HG02759 (cell line): ENCODE results near the gene NAALADL1.
"Not testable (repeated sequence)": the region's sequence is repeated elsewhere in the genome, so short reads cannot be mapped to it uniquely, and the experiment has no call there.

ENCODE experiments used
- ATAC-seq: cut with Tn5 transposase; IDR thresholded peaks from one replicate; pipeline ENCODE4 v1.9.1; 2021; ENCODE audit warnings: mild to moderate bottlenecking, moderate library complexity; ENCODE audit not compliant: unreplicated experiment

Gene NAALADL1

DNA sequence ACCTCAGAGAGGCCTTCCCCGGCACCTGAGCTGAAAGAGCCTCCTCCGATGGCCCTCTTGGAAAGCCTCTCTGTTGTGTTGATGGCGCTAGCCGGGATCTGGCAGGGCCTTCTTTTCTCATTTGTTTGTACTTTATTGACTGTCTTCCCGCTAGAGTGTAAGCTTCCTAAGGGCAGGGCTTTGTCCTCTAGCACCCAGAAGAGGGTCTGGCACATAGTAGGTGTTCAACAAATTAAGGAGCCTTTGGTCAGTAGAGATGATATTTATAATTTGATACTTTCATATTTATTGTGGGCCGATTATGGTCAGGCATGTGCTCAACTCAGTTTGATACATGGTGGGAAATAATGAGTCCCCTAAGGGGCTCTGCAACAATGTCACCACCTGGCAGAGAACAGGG lies 40.4 kb downstream of the NAALADL1 start:
- no peak for ATAC-seq

DNA sequence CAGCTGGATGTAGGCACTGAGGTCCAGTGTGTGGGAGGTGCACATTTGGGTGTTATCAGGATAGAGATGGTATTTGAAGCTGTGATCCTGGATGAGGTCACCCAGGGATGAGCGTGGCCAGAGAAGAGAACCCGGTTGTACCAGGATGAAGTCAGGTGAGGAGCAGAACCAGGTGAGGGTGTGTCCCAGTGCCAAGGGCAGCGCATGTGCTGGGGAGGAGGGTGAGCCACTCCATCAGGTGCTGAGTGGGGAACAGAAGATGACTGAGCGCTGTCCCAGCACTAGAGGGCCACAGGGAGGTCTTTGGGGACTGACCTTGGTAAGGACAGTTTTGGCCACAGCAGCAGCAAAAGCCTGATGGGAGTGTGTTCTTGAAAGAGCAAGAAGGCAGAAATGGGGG lies 41.6 kb downstream of the NAALADL1 start:
- no peak for ATAC-seq

DNA sequence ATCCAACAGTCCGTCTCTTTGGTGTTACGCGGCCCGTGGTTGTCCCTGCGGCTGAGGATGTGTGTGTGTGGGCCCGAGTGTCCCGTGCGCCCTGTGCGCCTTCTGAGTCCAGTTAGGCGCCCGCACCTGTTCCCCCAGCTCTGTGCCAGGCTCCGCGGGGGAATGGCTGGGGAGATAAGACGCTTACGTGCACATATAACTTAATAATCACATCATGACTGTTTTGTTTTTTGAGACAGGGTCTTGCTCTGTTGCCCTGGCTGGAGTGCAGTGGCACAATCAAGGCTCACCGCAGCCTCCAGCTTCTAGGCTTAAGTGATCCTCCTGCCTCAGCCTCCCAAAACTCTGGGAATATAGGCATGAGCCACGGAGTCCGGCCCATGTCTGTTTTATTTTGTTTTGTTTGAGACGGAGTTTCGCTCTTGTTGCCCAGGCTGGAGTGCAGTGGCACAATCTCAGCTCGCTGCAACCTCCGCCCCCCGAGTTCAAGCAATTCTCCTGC lies 43.6 kb downstream of the NAALADL1 start:
- no peak for ATAC-seq

DNA sequence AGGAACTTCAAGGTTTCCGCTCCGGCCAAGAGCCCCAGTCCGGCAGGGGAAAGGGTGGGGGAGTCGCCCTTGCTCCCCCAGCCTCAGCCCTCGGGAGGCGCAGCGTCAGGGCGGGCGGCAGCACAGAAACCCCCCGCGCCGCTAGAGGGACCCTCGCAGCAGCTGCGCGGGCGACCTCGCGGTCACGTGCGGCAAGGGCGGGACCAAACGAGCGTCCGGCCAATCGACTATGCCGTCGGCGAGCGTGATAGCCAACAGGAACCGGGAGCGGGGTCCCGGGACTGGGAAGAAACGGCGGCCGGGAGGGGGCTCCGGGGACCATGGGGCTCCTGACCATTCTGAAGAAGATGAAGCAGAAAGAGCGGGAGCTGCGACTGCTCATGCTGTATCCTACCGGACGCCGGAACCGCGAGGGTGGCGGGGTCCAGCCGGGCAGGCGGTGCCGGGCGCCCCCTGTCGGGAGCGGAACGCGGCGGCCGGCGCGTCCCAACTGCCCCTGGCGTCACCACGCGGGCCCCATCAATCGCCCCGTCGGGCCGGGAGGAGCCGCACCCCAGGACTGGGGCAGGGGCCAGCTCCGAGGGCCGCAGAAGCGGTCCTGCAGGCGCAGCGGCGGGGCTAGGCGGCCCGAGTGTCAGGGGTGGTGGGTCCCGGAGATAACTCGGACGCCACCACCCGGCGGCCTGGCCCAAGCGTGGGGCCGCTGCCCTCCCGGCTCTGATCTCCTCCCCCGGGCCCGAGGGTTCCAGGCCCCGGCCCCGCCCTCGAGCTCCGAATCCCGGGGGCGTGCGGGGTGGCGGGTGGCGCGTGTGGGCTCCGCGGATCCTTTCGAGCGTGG lies 44.2 kb downstream of the NAALADL1 start, which contains the start of gene ARL2:
ARL2 (plus strand) TSS at position 273 of the 838 bp plus-strand sequence; CDS start at position 321, 48 bp downstream.
- peak; percentile 82 for ATAC-seq

DNA sequence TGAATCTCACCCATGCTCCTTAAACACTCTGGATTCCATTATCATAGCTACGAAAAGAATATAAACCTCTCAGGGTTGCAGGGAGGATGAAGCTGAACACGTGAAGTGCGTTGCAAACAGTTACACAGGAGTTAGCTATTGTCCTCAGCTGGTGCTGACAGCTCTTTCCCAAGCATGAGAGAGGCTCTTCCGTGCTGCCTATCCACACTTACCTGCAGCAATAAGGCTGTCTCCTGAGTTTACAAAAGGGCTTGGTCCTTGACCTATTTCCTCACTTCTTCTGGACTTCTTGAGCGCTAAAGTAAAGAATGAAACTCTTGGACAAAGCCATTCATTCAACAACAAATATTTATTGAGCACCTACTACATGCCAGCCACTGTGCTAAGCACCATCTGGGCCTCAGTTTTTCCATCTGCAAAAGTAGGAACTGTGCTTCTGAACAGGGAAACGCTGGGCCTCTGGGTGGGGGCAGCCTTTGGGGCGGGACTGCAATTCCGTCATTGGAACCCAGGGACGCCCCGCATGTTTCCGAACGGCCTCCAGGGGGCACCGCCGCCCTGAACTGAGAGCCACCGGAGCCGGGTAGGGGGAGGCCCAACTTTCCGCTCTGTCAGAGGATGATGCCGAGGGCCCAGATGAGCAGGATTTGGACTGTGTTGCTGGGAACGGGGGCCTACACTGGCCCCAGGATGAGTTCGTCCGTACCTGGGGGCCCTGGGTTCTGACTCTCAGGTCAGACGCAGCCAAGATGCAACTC lies 45.0 kb downstream of the NAALADL1 start:
- peak; percentile 62 for ATAC-seq

DNA sequence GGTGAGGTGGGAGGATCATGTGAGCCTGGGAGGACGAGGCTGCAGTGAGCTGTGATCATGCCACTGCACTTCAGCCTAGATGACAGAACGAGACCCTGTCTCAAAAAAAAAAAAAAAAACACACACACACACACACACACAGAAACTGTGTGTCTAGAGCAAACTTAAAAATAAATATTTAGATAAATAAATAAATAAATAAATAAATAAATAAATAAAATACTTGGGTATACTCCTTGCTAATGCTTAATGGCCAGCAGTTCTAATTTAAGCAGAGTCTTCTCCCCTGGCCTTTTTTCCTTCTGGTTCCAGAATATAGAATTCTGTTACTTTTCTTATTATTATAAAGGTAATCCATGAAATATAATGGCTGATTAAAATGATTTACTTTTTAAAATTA lies 49.5 kb downstream of the NAALADL1 start:
- no peak for ATAC-seq

DNA sequence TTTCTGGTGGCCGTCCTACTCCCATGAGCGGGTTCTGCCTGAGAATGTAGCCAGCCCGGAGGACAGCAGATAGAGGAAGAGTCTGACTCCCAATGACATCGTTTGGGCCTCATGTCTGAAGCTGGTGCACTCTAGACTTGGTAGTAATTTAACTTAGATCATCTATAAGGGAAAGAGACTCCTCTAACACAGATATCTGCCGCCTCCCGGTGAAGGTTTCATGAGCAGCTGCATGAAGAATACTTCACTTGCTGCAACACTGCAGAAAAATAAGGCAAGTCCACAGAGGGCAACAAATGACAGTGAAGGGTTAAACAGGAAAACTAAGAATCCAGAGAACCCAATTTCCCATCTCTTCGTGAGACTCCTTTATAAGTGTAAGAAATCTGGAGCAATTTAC lies 50.3 kb downstream of the NAALADL1 start:
- no peak for ATAC-seq

DNA sequence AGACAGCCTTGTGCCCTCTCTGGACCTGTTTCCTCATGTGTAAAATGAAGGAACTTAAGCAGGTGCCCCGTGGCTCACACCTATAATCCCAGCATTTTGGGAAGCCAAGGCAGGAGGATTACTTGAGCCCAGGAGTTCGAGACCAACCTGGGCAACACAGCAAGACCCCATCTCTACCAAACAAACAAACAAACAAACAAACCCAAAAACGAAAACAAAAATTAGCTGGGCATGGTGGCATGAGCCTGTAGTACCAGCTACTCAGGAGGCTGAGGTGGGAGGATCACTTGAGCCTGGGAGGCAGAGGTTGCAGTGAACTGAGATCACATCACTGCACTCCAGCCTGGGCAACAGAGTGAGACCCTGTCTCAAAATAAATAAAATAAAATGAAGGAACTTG lies 54.4 kb downstream of the NAALADL1 start:
- ATAC-seq, result not testable (repeated sequence)

DNA sequence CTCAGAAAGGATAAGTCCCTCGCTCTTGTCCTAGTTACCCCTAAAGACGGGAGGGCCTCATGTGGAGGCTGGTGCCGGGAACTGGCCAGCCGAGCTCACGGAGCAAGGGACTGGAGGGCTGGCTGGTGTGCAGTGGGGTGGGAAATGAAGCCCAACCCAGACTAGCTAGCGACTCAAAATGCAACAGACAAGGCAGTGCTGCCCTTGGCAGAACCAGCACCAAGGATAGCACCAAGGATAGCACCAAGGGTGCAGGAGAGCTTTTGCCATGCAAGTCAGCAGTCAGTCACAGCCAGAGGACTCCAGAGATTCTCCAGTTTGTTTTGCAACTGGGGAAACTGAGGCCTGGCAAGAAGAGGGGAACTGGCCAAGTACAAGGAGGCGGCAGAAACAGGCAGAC lies 55.1 kb downstream of the NAALADL1 start:
- ATAC-seq, result no peak

DNA sequence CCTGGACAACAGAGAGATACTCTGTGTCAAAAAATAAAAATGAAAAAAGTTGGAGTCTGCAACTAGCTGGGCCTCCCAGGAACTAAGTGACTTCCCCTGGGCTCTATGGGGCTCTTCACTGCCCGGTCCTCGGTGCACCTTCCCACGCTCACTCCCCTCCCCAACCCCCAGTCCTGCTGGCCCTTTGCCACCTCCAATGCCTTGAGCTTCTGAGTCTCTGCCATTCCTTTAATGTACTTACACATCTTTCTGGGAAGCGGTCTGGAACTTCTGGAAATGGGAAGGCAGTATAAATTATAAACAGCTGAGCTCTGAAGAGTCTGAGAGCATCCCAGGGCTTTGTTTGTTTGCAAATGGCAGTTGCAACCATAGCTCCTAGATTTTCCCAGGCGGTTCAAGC lies 55.6 kb downstream of the NAALADL1 start:
- ATAC-seq, result no peak

DNA sequence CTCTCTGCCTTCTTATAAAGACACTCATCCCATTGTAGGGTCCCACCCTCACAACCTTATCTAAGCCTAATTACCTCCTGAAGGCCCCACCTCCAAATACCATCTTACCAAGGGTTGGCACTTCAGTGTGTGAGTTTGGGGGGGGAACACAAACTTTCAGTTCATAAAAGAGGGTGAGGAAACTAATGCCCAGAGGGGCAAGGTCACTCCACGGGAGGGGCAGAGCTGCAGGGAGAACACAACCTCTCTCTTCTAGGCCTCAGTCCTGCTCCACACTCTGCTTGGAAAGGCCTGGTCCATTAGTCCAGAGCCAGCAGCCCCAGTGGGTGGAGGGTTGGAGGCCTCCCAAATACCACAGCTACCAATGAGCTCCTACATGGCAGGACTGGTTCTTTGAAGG lies 58.9 kb downstream of the NAALADL1 start:
- no peak for ATAC-seq

DNA sequence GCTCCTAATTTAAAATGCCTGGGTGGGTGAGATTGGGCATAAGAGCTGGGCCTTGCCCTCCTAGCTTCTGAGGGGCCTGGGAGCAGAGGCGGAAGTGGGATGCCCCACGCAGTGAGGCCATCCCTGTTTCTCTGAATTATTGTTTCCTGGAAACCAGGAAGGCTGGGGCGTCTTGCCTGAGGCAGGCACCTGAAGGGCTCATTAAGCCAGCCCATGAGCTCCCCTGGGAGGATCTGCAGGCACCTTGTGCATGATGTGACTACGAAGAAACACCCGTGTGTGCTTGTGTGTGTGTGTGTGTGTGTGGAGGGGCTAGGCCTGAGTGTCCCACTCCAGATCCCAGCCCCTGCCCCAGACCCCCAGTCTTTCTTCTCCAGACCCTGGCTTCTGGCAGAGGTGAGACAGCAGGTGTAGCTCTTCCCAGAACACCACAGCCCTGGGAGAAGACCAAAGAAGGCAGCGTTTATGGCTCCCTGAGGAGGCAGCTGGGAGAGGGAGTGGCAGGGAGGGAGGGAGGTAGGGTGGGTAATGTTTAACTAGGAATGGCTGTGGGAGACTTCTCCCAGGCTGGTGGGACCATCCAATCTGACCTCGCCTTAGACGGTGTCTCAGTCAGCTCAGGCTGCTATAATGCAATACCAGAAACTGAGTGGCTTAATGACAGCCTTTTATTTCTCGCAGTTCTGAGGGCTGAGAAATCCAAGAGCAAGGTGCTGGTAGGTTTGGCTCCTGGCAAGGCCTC lies 59.5 kb downstream of the NAALADL1 start:
- no peak for ATAC-seq

DNA sequence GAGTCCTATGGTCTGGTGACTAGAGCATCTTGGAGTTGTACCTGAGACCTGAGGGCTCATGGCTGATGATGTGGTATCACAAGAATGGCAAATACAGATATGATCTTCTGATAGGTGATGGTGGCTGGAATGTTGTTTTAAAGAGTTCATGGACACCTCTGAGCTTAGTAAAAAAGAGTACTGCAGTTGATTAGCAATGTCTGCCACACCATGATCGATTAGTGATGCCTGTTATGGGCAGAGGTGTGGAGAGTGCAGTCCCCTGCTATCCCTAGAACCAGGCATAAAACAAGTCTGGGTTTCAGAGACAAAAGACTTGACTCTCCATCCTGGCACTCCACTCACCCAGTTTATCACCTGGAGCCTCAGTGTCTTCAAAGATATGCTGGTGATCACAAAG lies 60.2 kb downstream of the NAALADL1 start:
- no peak for ATAC-seq

DNA sequence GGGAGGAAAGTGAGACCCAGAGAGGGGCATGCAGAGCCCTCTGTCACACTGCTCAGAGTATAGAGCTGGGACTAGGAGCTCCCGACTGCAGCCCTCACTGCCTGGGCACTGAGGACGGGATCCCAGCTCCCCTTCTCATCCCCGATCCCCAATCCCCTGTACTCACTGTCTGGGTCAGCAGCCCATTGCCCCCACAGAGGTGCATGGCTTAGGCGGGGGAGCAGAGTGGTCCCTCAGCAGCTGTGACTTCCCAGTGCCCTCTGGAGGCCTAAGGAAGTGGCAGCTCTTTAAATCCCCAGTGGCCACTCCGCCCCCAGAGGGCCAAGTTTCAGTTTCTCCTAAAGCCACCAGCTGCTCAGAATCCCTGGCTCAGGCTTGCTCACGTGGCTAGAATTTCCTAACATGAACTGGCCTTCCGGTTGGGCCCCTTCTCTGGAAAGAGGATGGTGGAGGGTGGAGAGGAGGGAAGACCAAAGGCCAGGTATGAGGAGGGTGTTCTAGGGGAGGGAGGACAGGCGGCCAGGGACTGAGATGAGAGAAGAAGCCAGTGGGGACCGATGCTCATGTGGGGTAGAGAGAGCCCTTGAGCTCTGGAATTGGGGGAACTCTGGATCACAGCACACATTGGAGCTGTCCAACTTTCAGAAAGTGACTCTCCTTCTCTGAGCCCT lies 61.5 kb downstream of the NAALADL1 start, which contains the start of gene BATF2:
BATF2 (minus strand) TSS at position 262 of the 671 bp plus-strand sequence; CDS start at position 205, 57 bp downstream.
- no peak for ATAC-seq

DNA sequence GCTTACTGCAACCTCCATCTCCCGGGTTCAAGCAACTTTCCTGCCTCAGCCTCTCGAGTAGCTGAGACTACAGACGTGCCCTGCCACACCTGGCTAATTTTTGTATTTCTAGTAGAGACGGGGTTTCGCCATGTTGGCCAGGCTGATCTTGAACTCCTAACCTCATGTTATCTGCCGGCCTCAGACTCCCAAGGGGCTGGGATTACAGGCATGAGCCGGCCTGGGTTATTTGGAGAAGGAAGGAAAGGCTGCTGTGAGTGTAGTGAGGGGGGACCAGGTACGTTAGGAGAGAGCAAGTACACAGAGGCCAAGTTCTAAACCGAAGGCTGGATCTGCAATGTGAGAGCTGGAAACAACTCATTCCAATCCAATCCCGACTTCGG lies 62.0 kb downstream of the NAALADL1 start:
- no peak for ATAC-seq
